ENCODE measurements around the gene NAT9.

Gene NAT9

DNA sequence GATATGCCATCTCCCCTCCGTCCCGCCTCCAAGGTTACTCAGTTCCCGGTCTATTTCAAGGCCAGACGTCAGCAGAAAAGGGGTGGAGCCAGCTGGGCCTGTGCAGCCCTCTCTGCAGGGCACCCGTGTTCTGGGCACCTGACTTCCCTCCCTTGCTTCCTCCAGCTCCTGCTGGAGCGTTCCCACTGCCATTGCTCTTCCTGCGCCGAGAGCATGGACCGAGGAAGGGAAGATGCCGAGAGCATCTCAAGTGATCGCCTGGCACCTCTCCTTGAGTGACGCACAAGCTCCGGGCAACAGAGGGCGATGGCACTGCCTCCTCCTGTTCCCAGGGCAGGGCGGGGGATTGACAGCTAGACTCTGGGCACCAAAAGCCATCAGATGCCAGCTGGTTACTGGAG lies 29.4 kb upstream of the NAT9 start:
- WGBS (ENCODE audit: insufficient coverage, insufficient read length): no CpG with 5 or more reads among the region's 15 CpGs
- Histone ChIP-seq H3K27me3 (ENCODE audit: control insufficient read depth, insufficient read depth, low read length) (no peaks in the 10 kb centered on the region), H3K4me1 (ENCODE audit: control insufficient read depth, insufficient read depth, low read length) (no peaks in the 10 kb centered on the region), H3K27ac (ENCODE audit: low read length) (no peak overlapping the region), H3K9me3 (ENCODE audit: control insufficient read depth, insufficient read depth, low read length) (no peaks in the 10 kb centered on the region), H3K4me3 (ENCODE audit: low read length) (no peak overlapping the region), H3K36me3 (ENCODE audit: control insufficient read depth, insufficient read depth, low read length) (no peaks in the 10 kb centered on the region; the same call in 1 of the 2 replicates)
- DNase-seq (ENCODE audit: low read depth, low spot score): no peak

DNA sequence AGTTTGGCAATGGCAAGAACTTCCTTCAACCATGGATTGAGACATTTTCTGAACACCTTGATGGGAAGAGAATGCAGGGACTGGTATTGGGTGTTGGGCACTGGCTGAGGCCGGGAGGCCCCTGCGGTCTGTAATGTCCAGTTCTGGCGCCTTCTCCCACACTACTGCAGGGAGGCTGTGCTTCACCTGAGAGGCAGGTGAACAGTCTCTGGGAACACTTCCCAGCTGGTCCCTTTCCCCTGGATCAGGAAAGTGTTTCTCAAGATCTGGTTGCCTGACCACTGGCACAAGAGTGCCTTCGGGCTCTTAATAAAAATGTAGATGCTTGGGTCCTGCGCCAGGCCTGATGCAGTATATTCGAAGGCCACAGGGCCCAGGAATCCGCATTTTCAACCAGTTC lies 28.5 kb upstream of the NAT9 start:
- Histone ChIP-seq H3K36me3 (ENCODE audit: control insufficient read depth, insufficient read depth, low read length) (peaks cover 5% of the 10 kb centered on the region; the same call in 1 of the 2 replicates), H3K27me3 (ENCODE audit: control insufficient read depth, insufficient read depth, low read length) (no peaks in the 10 kb centered on the region), H3K4me1 (ENCODE audit: control insufficient read depth, insufficient read depth, low read length) (no peaks in the 10 kb centered on the region), H3K27ac (ENCODE audit: low read length) (no peak overlapping the region), H3K9me3 (ENCODE audit: control insufficient read depth, insufficient read depth, low read length) (no peaks in the 10 kb centered on the region), H3K4me3 (ENCODE audit: low read length) (no peak overlapping the region)
- no peak for DNase-seq (ENCODE audit: low read depth, low spot score)
- WGBS (ENCODE audit: insufficient coverage, insufficient read length): no CpG with 5 or more reads among the region's 7 CpGs

DNA sequence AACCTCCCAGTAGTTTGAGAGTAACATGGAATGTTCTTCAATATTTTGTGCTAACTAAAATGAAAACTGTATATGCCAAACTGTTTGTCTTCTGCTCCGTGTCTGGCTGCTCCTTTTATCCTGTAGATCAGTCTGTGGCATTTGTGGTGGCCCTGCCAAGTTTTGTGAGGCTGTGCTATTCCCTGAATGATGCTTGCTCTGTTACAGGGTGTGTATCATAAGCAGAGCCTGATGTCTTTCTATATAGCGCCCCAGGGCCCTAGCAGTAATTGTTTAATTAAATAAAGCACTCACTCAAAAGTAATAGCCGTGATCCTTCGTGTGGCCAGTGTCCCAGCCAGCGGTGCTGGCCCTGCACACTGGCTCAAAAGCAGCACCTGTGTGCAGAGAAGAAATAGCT lies 27.8 kb upstream of the NAT9 start:
- WGBS (ENCODE audit: insufficient coverage, insufficient read length): no CpG with 5 or more reads among the region's 5 CpGs
- H3K9me3 ChIP-seq (ENCODE audit: control insufficient read depth, insufficient read depth, low read length): no peaks in the 10 kb centered on the region
- no peak overlapping the region for H3K4me3 ChIP-seq (ENCODE audit: low read length)
- no peaks in the 10 kb centered on the region for H3K27me3 ChIP-seq (ENCODE audit: control insufficient read depth, insufficient read depth, low read length)
- H3K27ac ChIP-seq (ENCODE audit: low read length): no peak overlapping the region
- no peak for DNase-seq (ENCODE audit: low read depth, low spot score)
- no peaks in the 10 kb centered on the region for H3K4me1 ChIP-seq (ENCODE audit: control insufficient read depth, insufficient read depth, low read length)
- peaks cover 6% of the 10 kb centered on the region; the same call in 1 of the 2 replicates for H3K36me3 ChIP-seq (ENCODE audit: control insufficient read depth, insufficient read depth, low read length)

DNA sequence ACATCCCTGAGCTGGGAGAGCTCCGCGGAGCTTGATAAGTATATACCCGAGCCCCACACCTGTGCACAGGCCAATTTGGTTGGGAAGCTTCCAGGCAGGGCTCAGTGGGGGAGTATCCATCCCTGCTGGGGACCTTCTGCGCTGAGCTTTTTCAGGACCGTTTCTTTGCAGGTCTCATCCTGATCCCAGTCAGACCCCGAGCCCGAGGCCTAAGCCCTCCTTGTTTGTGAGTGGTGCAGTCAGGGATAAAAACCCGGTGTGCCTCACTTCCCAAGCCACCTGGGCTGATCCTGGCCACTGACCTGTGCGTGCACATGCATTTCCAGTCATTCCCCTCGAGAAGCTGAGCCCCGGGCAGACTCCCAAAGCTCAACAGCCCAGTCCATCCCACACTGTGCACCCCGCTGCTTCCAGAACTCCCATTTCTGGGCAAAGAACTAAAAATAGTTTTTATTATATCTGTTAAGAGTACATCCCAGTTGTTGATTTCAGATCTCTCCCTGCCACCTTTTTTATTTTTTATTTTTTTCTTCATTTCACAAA lies 27.3 kb upstream of the NAT9 start:
- Histone ChIP-seq H3K4me3 (ENCODE audit: low read length) (no peak overlapping the region), H3K4me1 (ENCODE audit: control insufficient read depth, insufficient read depth, low read length) (no peaks in the 10 kb centered on the region), H3K27me3 (ENCODE audit: control insufficient read depth, insufficient read depth, low read length) (no peaks in the 10 kb centered on the region), H3K27ac (ENCODE audit: low read length) (no peak overlapping the region), H3K9me3 (ENCODE audit: control insufficient read depth, insufficient read depth, low read length) (no peaks in the 10 kb centered on the region), H3K36me3 (ENCODE audit: control insufficient read depth, insufficient read depth, low read length) (peaks cover 6% of the 10 kb centered on the region; the same call in 1 of the 2 replicates)
- no peak for DNase-seq (ENCODE audit: low read depth, low spot score)
- no CpG with 5 or more reads among the region's 12 CpGs for WGBS (ENCODE audit: insufficient coverage, insufficient read length)

DNA sequence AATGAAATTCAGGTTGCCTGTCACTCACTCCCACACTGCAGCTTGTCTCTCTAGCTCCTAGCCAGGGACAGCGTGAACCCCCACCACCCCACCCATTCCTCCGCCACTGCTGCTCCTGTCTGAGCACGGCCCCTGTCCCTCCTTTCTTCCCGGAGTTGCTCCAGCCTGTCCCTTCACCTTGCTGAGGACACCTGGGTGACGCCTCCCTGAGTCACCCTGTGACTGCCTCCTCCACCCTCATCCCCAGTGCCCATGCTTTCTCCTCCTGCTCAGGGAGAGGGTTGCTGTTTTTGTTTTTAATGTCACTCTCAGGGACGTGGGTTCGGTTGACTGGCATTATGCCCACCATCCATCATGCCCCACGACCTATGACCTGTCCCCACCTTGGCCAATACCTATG lies 25.8 kb upstream of the NAT9 start:
- H3K9me3 ChIP-seq (ENCODE audit: control insufficient read depth, insufficient read depth, low read length): no peaks in the 10 kb centered on the region
- no CpG with 5 or more reads among the region's 8 CpGs for WGBS (ENCODE audit: insufficient coverage, insufficient read length)
- peaks cover 14% of the 10 kb centered on the region for H3K36me3 ChIP-seq (ENCODE audit: control insufficient read depth, insufficient read depth, low read length)
- DNase-seq (ENCODE audit: low read depth, low spot score): no peak
- H3K4me3 ChIP-seq (ENCODE audit: low read length): no peak overlapping the region
- no peaks in the 10 kb centered on the region for H3K4me1 ChIP-seq (ENCODE audit: control insufficient read depth, insufficient read depth, low read length)
- H3K27ac ChIP-seq (ENCODE audit: low read length): no peak overlapping the region
- no peaks in the 10 kb centered on the region for H3K27me3 ChIP-seq (ENCODE audit: control insufficient read depth, insufficient read depth, low read length)

DNA sequence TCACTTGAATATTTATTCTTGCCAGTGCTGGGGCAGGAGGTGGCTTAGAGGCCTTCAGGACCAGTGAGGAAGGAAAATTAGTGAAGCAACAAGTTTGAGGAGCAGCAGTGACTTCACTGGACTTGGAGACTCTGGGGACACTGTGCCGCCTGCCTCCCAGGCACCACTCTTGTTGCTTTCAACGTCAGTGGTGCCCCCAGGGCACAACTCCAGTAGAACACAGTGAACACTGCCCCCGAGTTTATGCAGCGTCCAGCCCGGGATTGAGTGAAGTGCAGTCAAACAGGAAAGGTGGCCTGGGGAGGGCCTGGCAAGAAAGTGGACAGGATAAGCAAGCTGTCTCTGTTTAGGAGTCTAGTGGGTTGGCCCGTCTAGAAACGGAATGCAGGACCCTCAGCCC lies 24.4 kb upstream of the NAT9 start:
- H3K9me3 ChIP-seq (ENCODE audit: control insufficient read depth, insufficient read depth, low read length): no peaks in the 10 kb centered on the region
- H3K27ac ChIP-seq (ENCODE audit: low read length): no peak overlapping the region
- peaks cover 16% of the 10 kb centered on the region for H3K36me3 ChIP-seq (ENCODE audit: control insufficient read depth, insufficient read depth, low read length)
- DNase-seq (ENCODE audit: low read depth, low spot score): no peak
- no peak overlapping the region for H3K4me3 ChIP-seq (ENCODE audit: low read length)
- WGBS (ENCODE audit: insufficient coverage, insufficient read length): no CpG with 5 or more reads among the region's 7 CpGs
- no peaks in the 10 kb centered on the region for H3K27me3 ChIP-seq (ENCODE audit: control insufficient read depth, insufficient read depth, low read length)
- no peaks in the 10 kb centered on the region for H3K4me1 ChIP-seq (ENCODE audit: control insufficient read depth, insufficient read depth, low read length)

DNA sequence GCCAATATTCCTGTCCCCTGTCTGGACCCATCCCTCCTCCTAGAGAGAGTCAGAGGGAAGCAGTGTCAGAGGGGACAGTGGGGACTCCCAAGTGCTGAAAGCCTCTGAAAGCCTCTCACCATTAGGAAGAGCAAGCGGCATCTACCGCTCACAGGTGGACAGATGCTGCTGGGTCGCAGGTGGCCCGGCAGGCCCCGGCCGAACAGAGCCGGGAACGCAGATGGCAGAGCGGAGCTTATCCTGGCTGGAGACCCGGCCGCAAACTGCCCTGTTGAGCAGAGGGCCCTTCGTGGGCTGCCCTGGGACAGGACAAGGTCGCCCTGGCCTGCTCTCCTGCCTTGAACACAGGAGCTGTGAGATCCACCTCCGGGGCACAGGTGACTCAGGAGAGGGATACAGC lies 23.0 kb upstream of the NAT9 start:
- Histone ChIP-seq H3K4me1 (ENCODE audit: control insufficient read depth, insufficient read depth, low read length) (no peaks in the 10 kb centered on the region), H3K9me3 (ENCODE audit: control insufficient read depth, insufficient read depth, low read length) (no peaks in the 10 kb centered on the region), H3K27ac (ENCODE audit: low read length) (no peak overlapping the region), H3K27me3 (ENCODE audit: control insufficient read depth, insufficient read depth, low read length) (no peaks in the 10 kb centered on the region), H3K4me3 (ENCODE audit: low read length) (no peak overlapping the region), H3K36me3 (ENCODE audit: control insufficient read depth, insufficient read depth, low read length) (peaks cover 24% of the 10 kb centered on the region)
- WGBS (ENCODE audit: insufficient coverage, insufficient read length): no CpG with 5 or more reads among the region's 14 CpGs
- DNase-seq (ENCODE audit: low read depth, low spot score): no peak

DNA sequence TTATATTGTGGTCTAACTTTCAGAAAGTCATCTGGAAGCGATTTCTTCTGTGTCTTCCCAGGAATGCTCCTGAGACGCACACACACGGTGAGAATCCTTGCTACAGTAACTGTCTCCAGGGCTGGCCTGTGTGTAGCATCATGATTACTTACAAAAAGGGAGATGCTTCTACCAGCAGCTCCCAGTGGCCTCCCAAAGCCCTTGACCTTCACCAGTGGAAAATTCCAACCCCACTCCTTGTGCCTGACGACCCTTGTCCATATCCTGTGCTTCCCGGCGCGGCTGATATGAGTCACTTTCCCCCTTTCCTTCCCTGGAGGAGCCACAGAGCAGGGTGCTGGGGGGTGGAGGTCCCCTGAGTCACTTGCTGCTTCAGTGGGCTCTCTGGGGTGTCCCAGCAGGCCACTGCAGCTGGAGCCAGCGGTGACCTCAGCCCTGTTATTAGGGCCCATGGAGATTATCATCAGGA lies 22.1 kb upstream of the NAT9 start:
- no CpG with 5 or more reads among the region's 8 CpGs for WGBS (ENCODE audit: insufficient coverage, insufficient read length)
- Histone ChIP-seq H3K27me3 (ENCODE audit: control insufficient read depth, insufficient read depth, low read length) (no peaks in the 10 kb centered on the region), H3K9me3 (ENCODE audit: control insufficient read depth, insufficient read depth, low read length) (no peaks in the 10 kb centered on the region), H3K4me3 (ENCODE audit: low read length) (no peak overlapping the region), H3K4me1 (ENCODE audit: control insufficient read depth, insufficient read depth, low read length) (no peaks in the 10 kb centered on the region), H3K36me3 (ENCODE audit: control insufficient read depth, insufficient read depth, low read length) (peaks cover 24% of the 10 kb centered on the region), H3K27ac (ENCODE audit: low read length) (no peak overlapping the region)
- DNase-seq (ENCODE audit: low read depth, low spot score): no peak

DNA sequence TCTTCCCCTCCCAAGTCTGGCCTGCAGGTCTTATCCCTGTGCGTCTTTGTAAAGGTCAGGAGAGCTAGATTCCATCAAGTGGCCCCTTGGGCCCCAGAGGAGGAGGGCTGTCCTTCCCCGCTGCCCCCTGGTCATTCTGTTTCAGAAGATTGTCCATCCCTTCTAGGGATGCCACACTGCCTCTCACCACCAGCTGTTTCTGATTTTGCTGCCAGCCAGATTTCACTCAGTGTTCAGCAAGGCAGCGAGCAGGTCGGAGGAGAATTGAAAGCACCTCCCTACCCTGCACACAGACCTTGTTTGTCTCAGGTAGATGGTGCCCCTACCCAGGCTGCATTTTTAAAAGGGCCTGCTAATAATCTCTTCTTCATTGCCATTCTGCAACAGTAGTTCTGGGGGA lies 21.7 kb upstream of the NAT9 start:
- no peaks in the 10 kb centered on the region for H3K9me3 ChIP-seq (ENCODE audit: control insufficient read depth, insufficient read depth, low read length)
- no CpG with 5 or more reads among the region's 4 CpGs for WGBS (ENCODE audit: insufficient coverage, insufficient read length)

DNA sequence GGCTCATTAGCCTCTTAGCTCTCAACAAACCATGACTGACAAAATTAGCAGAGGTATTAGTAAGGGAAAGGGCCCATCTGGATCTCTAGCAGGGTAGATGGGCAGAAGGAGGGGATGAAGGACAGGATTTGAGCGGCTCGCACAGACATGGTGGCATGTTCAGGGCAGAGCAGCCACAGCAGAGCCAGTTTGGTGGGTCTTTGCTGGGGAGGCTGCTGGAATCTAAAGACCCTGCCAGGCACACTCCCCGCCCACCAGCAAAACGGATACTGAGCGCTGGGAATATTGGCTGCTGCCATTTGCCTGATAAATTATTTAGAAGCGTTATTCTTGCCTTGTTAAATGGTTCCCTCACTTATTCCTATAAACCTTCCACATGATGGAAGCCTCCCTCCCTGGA lies 20.7 kb upstream of the NAT9 start:
- no peaks in the 10 kb centered on the region for H3K9me3 ChIP-seq (ENCODE audit: control insufficient read depth, insufficient read depth, low read length)
- peaks cover 27% of the 10 kb centered on the region for H3K36me3 ChIP-seq (ENCODE audit: control insufficient read depth, insufficient read depth, low read length)
- no peaks in the 10 kb centered on the region for H3K4me1 ChIP-seq (ENCODE audit: control insufficient read depth, insufficient read depth, low read length)
- H3K4me3 ChIP-seq (ENCODE audit: low read length): no peak overlapping the region
- H3K27me3 ChIP-seq (ENCODE audit: control insufficient read depth, insufficient read depth, low read length): no peaks in the 10 kb centered on the region
- no CpG with 5 or more reads among the region's 6 CpGs for WGBS (ENCODE audit: insufficient coverage, insufficient read length)
- DNase-seq (ENCODE audit: low read depth, low spot score): no peak
- no peak overlapping the region for H3K27ac ChIP-seq (ENCODE audit: low read length)

More for the DNA sequence above, 21.7 kb upstream of the NAT9 start:
- Histone ChIP-seq H3K27me3 (ENCODE audit: control insufficient read depth, insufficient read depth, low read length) (no peaks in the 10 kb centered on the region), H3K36me3 (ENCODE audit: control insufficient read depth, insufficient read depth, low read length) (peaks cover 24% of the 10 kb centered on the region), H3K4me1 (ENCODE audit: control insufficient read depth, insufficient read depth, low read length) (no peaks in the 10 kb centered on the region), H3K27ac (ENCODE audit: low read length) (no peak overlapping the region), H3K4me3 (ENCODE audit: low read length) (no peak overlapping the region)
- no peak for DNase-seq (ENCODE audit: low read depth, low spot score)

DNA sequence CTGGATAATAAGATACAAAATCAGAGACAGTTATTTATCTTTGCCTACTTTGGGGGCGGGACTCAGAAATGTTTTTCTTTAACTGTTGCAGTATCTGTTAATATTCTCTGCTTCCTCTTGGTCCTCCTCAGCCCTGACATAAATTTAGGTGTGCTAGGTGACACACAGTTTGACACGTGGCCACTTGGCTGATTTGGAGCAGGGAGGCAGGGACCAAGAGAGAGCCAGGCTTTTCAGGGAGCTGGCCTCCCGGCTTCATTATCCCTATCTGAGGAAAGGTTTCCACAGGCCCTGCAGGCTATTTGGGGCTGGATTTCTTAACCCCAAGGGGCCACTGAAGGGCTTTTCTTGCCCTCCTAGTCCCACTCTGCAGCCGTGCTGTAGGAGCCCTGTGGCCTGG lies 20.1 kb upstream of the NAT9 start:
- Histone ChIP-seq H3K9me3 (ENCODE audit: control insufficient read depth, insufficient read depth, low read length) (no peaks in the 10 kb centered on the region), H3K4me3 (ENCODE audit: low read length) (no peak overlapping the region), H3K27ac (ENCODE audit: low read length) (no peak overlapping the region), H3K27me3 (ENCODE audit: control insufficient read depth, insufficient read depth, low read length) (no peaks in the 10 kb centered on the region), H3K4me1 (ENCODE audit: control insufficient read depth, insufficient read depth, low read length) (no peaks in the 10 kb centered on the region), H3K36me3 (ENCODE audit: control insufficient read depth, insufficient read depth, low read length) (peaks cover 27% of the 10 kb centered on the region; the same call in 1 of the 2 replicates)
- no peak for DNase-seq (ENCODE audit: low read depth, low spot score)
- WGBS (ENCODE audit: insufficient coverage, insufficient read length): no CpG with 5 or more reads among the region's 4 CpGs

Measured in iPS DF 6.9 (cell line).